CD4-positive, alpha-beta T cell treated with Interleukin-1 beta for 1 hour (primary cell): Measurements from ENCODE around the gene OGFOD1.

Experiments
- DNase-seq, 2 donors: peaks; one replicate each; pipeline ENCODE4 v3.0.0-alpha.2; 2020 to 2022

The OGFOD1 gene

GRCh38 chr16:56450986-56451752 is at the start of gene OGFOD1, which contains the start of gene NUDT21:
Gene OGFOD1 (plus strand): TSS chr16:56451554. CDS start chr16:56451613, 59 bp downstream.
Gene NUDT21 (minus strand): TSS chr16:56451332. CDS start chr16:56451202, 130 bp downstream.
- DNase-seq = peak; percentile 94 to 96

DNA sequence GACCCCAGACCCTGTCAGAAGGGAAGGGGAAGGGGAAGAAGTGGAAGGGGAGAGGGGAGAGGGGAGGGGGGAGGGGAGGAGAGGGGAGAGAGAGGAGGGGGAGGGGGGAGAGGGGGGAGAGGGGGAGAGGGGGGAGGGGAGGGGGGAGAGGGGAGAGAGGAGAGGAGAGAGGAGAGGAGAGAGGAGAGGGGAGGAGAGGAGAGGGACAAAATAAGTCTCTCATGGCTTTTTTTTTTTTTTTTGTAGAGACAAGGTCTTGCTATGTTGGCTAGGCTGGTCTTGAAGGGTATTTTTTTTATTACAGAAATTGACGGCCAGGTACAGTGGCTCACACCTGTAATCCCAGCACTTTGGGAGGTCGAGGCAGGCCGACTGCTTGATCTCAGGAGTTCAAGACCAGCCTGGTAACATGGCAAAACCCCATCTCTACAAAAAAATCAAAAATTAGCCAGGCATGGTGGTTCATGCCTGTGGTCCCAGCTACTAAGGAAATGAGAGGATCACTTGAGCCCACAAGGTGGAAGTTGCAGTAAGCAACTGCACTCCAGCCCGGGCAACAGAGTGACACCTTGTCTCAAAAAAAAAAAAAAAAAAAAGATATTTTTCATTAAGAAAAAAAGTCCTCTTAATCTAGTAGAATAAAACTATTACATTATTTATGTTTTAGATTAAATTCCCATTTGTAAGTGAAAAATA is 45.2 kb upstream of the OGFOD1 start:
- DNase-seq = no peak

DNA sequence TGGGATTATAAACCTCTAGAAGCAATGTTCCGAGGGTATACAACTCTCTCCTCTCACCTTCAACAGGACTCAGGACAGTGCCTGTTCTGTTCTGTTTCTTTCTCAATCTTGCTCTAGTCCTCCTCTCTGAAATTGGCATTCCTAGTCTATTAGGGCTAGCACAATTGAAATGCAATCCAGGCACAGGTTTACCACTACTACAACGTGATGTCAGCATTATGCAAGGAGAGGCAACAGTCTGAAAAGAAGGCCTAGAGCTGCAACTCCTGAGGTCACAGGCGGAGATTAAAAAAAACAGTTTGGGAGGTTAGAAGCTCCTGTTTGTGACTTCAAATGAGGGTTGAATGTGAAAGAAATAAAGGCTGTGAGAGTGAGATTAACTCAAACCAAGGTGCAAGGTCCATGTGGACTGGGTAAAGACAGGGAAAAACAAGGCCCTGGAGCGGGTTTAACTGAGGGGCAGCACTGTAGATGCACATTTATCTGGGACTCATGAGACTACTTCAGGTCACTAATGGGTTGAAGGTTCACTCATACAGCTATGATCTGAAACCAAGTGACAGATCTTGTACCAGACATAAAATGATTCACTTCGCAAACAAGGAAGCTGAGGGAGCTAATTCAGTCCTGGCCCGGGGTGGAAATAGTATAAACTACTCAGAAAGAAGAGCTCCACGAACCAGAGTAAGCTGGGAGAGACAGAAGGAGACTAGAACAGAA is 42.8 kb upstream of the OGFOD1 start:
- DNase-seq = no peak

- no peak for DNase-seq
Measured at GRCh38 chr16:56409195-56409594, 42.2 kb upstream of the OGFOD1 start.

- DNase-seq = no peak
Measured at GRCh38 chr16:56411123-56411522, 40.2 kb upstream of the OGFOD1 start.

DNA sequence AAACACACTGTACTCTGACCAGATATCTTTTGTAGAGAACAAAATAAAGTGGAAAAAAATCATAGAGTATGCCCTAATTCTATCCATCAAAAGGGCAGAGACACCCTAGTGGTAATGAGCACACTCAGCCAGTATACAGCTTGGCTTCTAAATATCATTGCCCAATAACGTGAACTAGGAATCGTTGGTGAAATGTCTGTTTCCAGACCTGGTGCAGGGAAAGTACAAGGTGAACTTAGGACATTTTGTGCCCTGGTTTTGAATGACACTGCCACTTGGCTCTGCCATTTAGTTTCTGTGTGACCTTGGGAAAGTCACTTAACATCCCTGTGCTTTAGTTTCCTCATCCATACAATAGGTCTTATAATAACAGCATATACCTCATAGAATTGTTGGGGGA is 39.7 kb upstream of the OGFOD1 start:
- DNase-seq = no peak

- DNase-seq = no peak
Measured at GRCh38 chr16:56413381-56413780, 38.0 kb upstream of the OGFOD1 start.

GRCh38 chr16:56414366-56414765 is 37.0 kb upstream of the OGFOD1 start:
- no peak for DNase-seq

DNA sequence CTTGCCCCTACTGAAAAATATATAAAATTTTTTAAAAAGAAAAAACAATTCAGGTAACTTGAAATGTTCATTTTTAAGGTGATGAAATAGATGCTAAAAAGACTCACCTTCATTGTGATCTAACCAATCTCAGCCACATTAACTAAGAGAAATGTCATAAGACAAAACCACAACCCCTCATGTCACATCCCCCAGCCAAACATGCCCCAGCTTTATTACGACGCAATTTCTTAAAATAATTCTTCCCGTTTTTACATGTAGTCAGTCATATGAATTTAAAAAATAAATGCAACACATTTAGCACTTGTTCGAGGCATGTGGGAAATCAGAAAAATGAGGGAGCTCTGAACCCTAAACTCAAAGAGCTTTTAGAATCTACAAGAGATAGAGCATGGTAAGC is 35.5 kb upstream of the OGFOD1 start:
- no peak for DNase-seq

DNA sequence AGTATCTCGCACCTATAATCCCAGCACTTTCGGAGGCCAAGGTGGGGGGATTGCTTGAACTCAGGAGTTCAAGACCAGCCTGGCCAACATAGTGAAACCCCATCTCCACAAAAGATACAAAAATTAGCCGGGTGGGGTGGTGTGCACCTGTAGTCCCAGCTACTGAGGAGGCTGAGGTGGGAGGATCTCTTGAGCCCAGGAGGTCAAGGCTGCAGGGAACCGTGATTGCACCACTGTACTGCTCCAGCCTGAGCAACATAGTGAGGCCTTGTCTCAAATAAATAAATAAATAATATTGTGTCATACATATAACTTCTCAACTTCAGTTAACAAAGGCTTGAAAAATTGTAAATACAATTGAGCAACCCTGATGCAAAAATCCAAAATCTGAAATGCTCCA is 34.2 kb upstream of the OGFOD1 start:
- no peak for DNase-seq

GRCh38 chr16:56419740-56420548 is 31.4 kb upstream of the OGFOD1 start:
- DNase-seq = no peak

GRCh38 chr16:56420613-56421012 is 30.7 kb upstream of the OGFOD1 start:
- DNase-seq = no peak

- DNase-seq = no peak
Measured at GRCh38 chr16:56421313-56421712, 30.0 kb upstream of the OGFOD1 start.

DNA sequence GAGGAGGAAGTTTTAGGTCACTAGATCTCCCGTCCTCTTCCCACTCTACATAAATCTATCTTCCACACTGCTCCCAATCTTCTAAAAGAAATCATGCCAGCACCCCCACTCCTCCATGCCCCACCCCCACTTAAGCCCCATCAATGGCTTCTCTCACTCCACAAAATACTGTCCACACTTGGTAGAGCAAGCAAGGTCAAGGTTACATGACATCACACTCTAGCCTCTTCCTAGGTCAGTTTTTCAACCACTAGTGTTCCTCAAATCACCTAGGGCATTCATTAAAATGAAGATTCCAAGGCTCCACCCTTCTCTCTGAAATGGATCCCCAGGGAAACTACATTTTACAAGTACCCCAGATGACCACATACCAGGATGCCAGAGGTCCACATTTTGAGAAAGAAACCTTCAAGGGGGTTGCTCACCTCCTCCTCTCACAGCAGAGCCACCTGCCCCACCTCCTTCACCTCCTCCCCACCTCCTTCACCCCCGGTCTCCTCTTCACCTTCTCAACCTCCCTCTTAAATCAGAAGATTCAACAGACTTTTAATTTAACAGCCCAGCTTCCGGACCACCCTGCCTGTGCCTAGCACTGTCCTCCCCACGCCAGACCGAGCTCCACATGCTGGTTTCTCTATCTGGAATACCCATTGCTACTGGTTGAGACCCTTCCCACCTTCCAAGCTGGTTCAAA is 29.2 kb upstream of the OGFOD1 start:
- DNase-seq = no peak

DNA sequence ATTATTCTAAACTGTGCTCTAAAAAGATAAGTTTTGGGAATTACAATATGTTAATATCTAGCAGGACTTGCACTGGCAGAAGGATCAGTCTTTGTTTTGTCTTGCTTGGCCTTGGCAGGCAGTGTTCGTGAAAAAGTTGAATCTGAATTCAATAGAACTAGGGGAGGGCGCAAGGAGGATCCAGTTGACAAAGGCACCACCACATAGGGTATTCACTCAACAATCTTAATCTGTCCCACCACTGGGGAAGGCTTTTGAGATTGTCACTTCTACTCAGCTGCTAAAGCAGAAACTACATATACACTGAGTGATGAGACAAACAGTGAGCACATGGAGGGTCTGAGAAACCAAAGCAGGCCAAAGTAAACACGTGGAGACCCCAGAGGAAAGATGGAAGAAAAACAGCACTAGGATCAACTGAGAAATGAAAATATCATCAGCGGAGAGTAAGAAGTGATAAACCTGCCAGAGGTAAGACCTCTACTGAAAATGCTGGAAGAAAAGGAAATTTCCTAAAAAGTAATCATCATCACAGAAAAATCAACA is 28.4 kb upstream of the OGFOD1 start:
- no peak for DNase-seq

DNA sequence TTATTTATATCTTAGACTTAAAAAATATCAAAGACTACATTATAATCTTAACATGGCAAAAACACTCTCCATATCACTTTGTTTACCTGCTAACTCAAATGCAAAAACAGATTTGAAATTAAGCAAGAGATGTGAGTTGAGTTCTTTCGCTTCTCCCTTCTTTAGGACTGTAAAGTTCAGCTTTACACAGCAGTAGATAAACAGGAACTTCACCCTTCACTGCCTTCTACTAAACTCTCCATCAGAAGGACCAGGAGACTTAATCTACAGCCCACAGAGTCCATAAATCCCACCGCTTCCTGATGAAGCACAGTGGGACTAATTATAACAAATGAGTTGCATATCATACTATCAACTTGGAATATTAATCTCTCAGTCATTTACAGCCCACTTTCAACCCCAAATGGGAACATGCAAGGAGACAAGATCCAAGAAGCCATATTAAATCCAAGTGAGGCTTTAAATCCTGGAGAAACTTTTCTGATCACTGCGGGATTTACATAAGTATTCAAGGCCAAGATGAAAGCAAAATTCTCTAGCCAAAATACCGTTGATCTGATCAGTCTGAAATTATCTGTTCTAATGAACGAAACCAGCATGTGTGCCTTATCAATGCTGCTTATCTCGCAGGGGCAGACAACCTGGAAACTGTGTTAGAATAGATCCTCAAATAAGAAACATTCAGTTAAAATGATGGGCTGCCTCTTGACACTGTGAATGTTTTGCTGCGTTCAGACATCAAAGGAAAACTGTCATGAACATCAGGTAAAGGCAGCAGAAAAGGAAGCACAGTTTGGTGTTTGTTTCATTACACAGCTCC is 27.6 kb upstream of the OGFOD1 start:
- DNase-seq = peak in 1 of 2 donors; percentile 14

DNA sequence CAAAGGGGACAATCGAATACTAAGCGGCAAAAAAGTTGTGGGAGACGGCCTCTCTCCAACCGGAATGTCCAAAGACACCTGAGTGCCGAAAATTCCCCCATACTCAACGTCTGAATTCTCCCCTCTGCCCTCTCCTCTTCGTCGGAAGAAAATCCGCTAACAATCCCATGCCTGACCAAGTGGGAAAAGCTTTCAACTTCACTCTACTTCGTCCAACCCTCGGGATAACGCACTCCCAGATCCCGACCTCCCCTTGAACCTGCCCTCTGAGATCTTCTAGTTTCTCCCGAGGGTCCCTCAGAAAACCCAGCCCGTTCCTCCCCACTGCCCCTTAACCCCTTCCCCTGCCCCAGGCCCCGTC is 27.0 kb upstream of the OGFOD1 start:
- DNase-seq = no peak

DNA sequence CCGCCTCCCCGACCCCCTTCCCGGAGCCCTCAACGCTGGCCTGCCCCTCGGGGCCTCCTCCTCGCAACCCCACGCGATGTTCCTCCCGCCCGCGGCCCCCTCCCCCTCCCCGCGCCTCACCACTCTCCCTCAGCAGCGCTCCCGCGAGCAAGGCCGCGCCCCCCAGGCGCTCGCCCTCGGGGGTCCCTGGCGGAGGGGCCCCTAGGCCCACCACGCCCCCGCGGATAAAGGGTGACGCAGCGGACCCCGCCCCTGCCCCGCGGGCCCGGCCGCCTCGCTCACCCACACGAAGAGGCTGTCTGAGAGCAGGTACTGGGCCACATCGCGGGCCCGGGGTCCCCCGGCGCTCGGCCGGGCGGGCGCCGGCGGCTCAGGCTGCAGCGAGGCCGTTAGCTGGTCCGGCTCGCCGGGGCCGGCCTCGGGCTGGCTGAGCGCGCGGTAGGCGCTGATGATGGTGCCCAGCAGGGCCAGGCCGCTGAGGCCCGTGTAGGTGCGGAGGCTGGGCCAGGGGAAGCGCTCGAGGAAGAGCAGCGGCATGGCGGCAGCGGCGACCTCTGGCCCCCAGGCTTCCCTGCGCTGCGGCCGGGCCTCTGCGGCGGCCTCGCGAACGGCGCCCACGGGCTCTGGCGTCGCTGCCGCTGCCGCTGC is 26.4 kb upstream of the OGFOD1 start:
- peak; percentile 22 to 31 for DNase-seq

- peak; percentile 78 to 80 for DNase-seq
Measured at GRCh38 chr16:56425439-56425832, 25.9 kb upstream of the OGFOD1 start, which contains the start of gene AMFR. Gene AMFR (minus strand): TSS chr16:56425545. CDS start chr16:56425327, 218 bp downstream.

- DNase-seq = no peak
Measured at GRCh38 chr16:56426585-56426984, 24.8 kb upstream of the OGFOD1 start.
